ENCODE results near the gene HECW1. TPM values are rescaled to one million over a fixed set of nuclear protein-coding genes. Genes with fewer than 3 reads are reported as not detected.
A peak's percentile ranks its signal among the peaks of the same experiment; 100 is the strongest.

Gene HECW1
- total RNA-seq, 1 donor = 2.9 TPM

GRCh38 chr7:43588477-43589132, 476.2 kb downstream of the HECW1 start:
- Histone ChIP-seq H3K27ac (ENCODE audit: low read depth, low read length) (peak overlapping the region; percentile 27), H3K79me2 (ENCODE audit: insufficient read depth, low read length) (peaks cover 100% of the 10 kb centered on the region), H3K9me3 (ENCODE audit: low read depth, low read length) (no peaks in the 10 kb centered on the region), H2AFZ (ENCODE audit: low read length) (no peak overlapping the region), H3K4me1 (ENCODE audit: insufficient read depth, low read length) (peaks cover 53% of the 10 kb centered on the region), H3K36me3 (ENCODE audit: insufficient read depth, low read length) (no peaks in the 10 kb centered on the region), H3K4me2 (ENCODE audit: insufficient read depth, low read length) (peak overlapping the region; percentile 34), H3K27me3 (ENCODE audit: insufficient read depth, low read length) (no peaks in the 10 kb centered on the region), H4K20me1 (ENCODE audit: insufficient read depth, low read length) (peaks cover 80% of the 10 kb centered on the region), H3K4me3 (ENCODE audit: insufficient read depth, low read length) (no peak overlapping the region)
- TF ChIP-seq, protein P1, sequence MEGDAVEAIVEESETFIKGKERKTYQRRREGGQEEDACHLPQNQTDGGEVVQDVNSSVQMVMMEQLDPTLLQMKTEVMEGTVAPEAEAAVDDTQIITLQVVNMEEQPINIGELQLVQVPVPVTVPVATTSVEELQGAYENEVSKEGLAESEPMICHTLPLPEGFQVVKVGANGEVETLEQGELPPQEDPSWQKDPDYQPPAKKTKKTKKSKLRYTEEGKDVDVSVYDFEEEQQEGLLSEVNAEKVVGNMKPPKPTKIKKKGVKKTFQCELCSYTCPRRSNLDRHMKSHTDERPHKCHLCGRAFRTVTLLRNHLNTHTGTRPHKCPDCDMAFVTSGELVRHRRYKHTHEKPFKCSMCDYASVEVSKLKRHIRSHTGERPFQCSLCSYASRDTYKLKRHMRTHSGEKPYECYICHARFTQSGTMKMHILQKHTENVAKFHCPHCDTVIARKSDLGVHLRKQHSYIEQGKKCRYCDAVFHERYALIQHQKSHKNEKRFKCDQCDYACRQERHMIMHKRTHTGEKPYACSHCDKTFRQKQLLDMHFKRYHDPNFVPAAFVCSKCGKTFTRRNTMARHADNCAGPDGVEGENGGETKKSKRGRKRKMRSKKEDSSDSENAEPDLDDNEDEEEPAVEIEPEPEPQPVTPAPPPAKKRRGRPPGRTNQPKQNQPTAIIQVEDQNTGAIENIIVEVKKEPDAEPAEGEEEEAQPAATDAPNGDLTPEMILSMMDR (IDR thresholded peaks at IDR 0.05; ENCODE audit: extremely low read depth, low read depth, low read length) = no peak
- DNase-seq (ENCODE audit: insufficient read length, low spot score, missing footprints) = no peak

DNA sequence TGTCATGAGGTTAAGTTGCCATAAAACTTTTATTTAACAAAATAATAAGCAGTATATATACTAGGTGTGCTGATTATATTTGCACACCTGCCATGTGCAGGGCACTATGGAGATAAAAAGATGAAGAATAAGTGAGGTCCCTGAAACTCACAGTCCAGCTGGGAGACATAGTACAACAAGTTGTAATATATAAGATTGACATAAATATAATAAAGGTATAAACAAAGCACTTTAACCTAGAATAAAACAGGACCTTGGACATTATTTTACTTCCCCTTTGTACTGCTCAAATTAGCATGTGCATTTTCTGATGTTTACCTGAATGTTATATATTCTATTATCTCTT, 476.7 kb downstream of the HECW1 start:
- Histone ChIP-seq H2AFZ (ENCODE audit: low read length) (no peak overlapping the region), H3K27me3 (ENCODE audit: insufficient read depth, low read length) (no peaks in the 10 kb centered on the region), H4K20me1 (ENCODE audit: insufficient read depth, low read length) (peaks cover 79% of the 10 kb centered on the region), H3K4me1 (ENCODE audit: insufficient read depth, low read length) (peaks cover 53% of the 10 kb centered on the region), H3K4me2 (ENCODE audit: insufficient read depth, low read length) (peak overlapping the region; percentile 34), H3K27ac (ENCODE audit: low read depth, low read length) (peak overlapping the region; percentile 27), H3K79me2 (ENCODE audit: insufficient read depth, low read length) (peaks cover 100% of the 10 kb centered on the region), H3K9me3 (ENCODE audit: low read depth, low read length) (no peaks in the 10 kb centered on the region), H3K36me3 (ENCODE audit: insufficient read depth, low read length) (no peaks in the 10 kb centered on the region), H3K4me3 (ENCODE audit: insufficient read depth, low read length) (no peak overlapping the region)
- TF ChIP-seq, protein P1 (IDR thresholded peaks at IDR 0.05; ENCODE audit: extremely low read depth, low read depth, low read length) = no peak
- no peak for DNase-seq (ENCODE audit: insufficient read length, low spot score, missing footprints)

GRCh38 chr7:43589728-43590127, 477.3 kb downstream of the HECW1 start:
- Histone ChIP-seq H3K4me1 (ENCODE audit: insufficient read depth, low read length) (peaks cover 56% of the 10 kb centered on the region), H3K9me3 (ENCODE audit: low read depth, low read length) (no peaks in the 10 kb centered on the region), H4K20me1 (ENCODE audit: insufficient read depth, low read length) (peaks cover 79% of the 10 kb centered on the region), H3K36me3 (ENCODE audit: insufficient read depth, low read length) (no peaks in the 10 kb centered on the region), H3K79me2 (ENCODE audit: insufficient read depth, low read length) (peaks cover 100% of the 10 kb centered on the region), H3K4me2 (ENCODE audit: insufficient read depth, low read length) (no peak overlapping the region), H3K27me3 (ENCODE audit: insufficient read depth, low read length) (no peaks in the 10 kb centered on the region), H3K4me3 (ENCODE audit: insufficient read depth, low read length) (no peak overlapping the region), H2AFZ (ENCODE audit: low read length) (no peak overlapping the region), H3K27ac (ENCODE audit: low read depth, low read length) (peak overlapping the region; percentile 34)
- TF ChIP-seq, protein P1 (IDR thresholded peaks at IDR 0.05; ENCODE audit: extremely low read depth, low read depth, low read length) = no peak
- no peak for DNase-seq (ENCODE audit: insufficient read length, low spot score, missing footprints)

GRCh38 chr7:43590862-43591557, 478.6 kb downstream of the HECW1 start:
- Histone ChIP-seq H3K27me3 (ENCODE audit: insufficient read depth, low read length) (no peaks in the 10 kb centered on the region), H2AFZ (ENCODE audit: low read length) (no peak overlapping the region), H3K36me3 (ENCODE audit: insufficient read depth, low read length) (peaks cover 4% of the 10 kb centered on the region), H4K20me1 (ENCODE audit: insufficient read depth, low read length) (peaks cover 80% of the 10 kb centered on the region), H3K79me2 (ENCODE audit: insufficient read depth, low read length) (peaks cover 100% of the 10 kb centered on the region), H3K27ac (ENCODE audit: low read depth, low read length) (peak overlapping the region; percentile 67), H3K4me2 (ENCODE audit: insufficient read depth, low read length) (peak overlapping the region; percentile 4), H3K4me1 (ENCODE audit: insufficient read depth, low read length) (peaks cover 59% of the 10 kb centered on the region), H3K9me3 (ENCODE audit: low read depth, low read length) (no peaks in the 10 kb centered on the region), H3K4me3 (ENCODE audit: insufficient read depth, low read length) (no peak overlapping the region)
- DNase-seq (ENCODE audit: insufficient read length, low spot score, missing footprints) = no peak
- TF ChIP-seq, protein P1 (IDR thresholded peaks at IDR 0.05; ENCODE audit: extremely low read depth, low read depth, low read length) = no peak
